MCF 10A (cell line): ENCODE measurements around the gene GALNT9. TPM values are rescaled to one million over a fixed set of nuclear protein-coding genes. Genes with fewer than 3 reads are reported as not detected.
"Not testable (repeated sequence)": the region's sequence is repeated elsewhere in the genome, so short reads cannot be mapped to it uniquely, and the experiment has no call there.

Experiments used
- BruUV-seq: library from RNA; stranded (reverse); fragments of 400-500 nt; replicated peaks from 2 replicates; lab custom pipeline; 2021; lab: Mats Ljungman, UMichigan
- CTCF ChIA-PET: fragments of 300-600 bp; sonication (Branson Sonifier 250); formaldehyde crosslinking; extraction: SDS; loops from one replicate; lab custom pipeline; 2021; ENCODE audit warnings: antibody characterized with exemption, inconsistent platforms; lab: Yijun Ruan, JAX
- POLR2A ChIA-PET: fragments of 300-600, 350-650 bp; sonication (Branson Sonifier 250); formaldehyde crosslinking; extraction: SDS; loops from one replicate; lab custom pipeline; 2020; ENCODE audit warnings: antibody characterized with exemption, inconsistent platforms; lab: Yijun Ruan, JAX
- DNase-seq: peaks from one replicate; pipeline ENCODE4 v3.0.0-alpha.2; 2018; ENCODE audit not compliant: unreplicated experiment
- H3K27ac Mint-ChIP-seq: one replicate; pipeline ENCODE4 v1.8.0; 2022; ENCODE audit warnings: mild to moderate bottlenecking, low read depth, mixed read lengths; ENCODE audit not compliant: unreplicated experiment
- H3K27me3 Mint-ChIP-seq: one replicate; pipeline ENCODE4 v1.8.0; 2022; ENCODE audit warnings: mixed read lengths; ENCODE audit not compliant: insufficient read depth, unreplicated experiment
- H3K36me3 Mint-ChIP-seq: one replicate; pipeline ENCODE4 v1.8.0; 2022; ENCODE audit warnings: mild to moderate bottlenecking, moderate library complexity, mixed read lengths; ENCODE audit not compliant: insufficient read depth, unreplicated experiment
- H3K4me1 Mint-ChIP-seq: one replicate; pipeline ENCODE4 v1.8.0; 2022; ENCODE audit warnings: mixed read lengths; ENCODE audit not compliant: insufficient read depth, unreplicated experiment
- H3K4me3 Mint-ChIP-seq: one replicate; pipeline ENCODE4 v1.8.0; 2022; ENCODE audit warnings: mild to moderate bottlenecking, moderate library complexity, mixed read lengths; ENCODE audit not compliant: unreplicated experiment
- H3K9me3 Mint-ChIP-seq: one replicate; pipeline ENCODE4 v1.8.0; 2022; ENCODE audit warnings: mixed read lengths; ENCODE audit not compliant: unreplicated experiment
- CTCF ChIP-seq: fragments of 200-600 bp; IDR thresholded peaks from one replicate; pipeline ENCODE4 v1.8.0; 2022; ENCODE audit warnings: antibody characterized with exemption, mild to moderate bottlenecking; ENCODE audit not compliant: unreplicated experiment
- intact Hi-C: fragments of 100-400 bp; cut with micrococcal nuclease; formaldehyde crosslinking; loops from 2 replicates; pipeline ENCODE4 v1.14.1; 2022
- total RNA-seq: library from RNA; stranded (reverse); gene quantifications from 2 replicates; pipeline ENCODE4 v1.2.3, GENCODE V29; 2022

GALNT9 gene
- total RNA-seq, 1 experiment from 2014 or later, result 4.4 TPM

GRCh38 chr12:132266370-132266769 is 63.0 kb downstream of the GALNT9 start:
- DNase-seq, result no peak
- no peak for TF ChIP-seq CTCF
- H3K27me3 Mint-ChIP-seq, result peaks cover 42% of the 10 kb centered on the region
- no peaks in the 10 kb centered on the region for H3K9me3 Mint-ChIP-seq
- intact Hi-C loops, result no loop called here
- no TSS peak for BruUV-seq
- H3K36me3 Mint-ChIP-seq, result no peaks in the 10 kb centered on the region
- H3K27ac Mint-ChIP-seq, result no peak overlapping the region
- CTCF ChIA-PET, result interaction anchor here (0.5 kb wide), 1 partner anchor 108 kb away, joined by 4 read pairs; no protein-coding TSS in a partner anchor
- no peaks in the 10 kb centered on the region for H3K4me1 Mint-ChIP-seq
- POLR2A ChIA-PET, result no interaction called here
- no peak overlapping the region for H3K4me3 Mint-ChIP-seq

GRCh38 chr12:132265822-132266221 is 63.6 kb downstream of the GALNT9 start:
- H3K27ac Mint-ChIP-seq, H3K4me3 Mint-ChIP-seq, H3K9me3 Mint-ChIP-seq, POLR2A ChIA-PET, BruUV-seq, H3K36me3 Mint-ChIP-seq, intact Hi-C loops, DNase-seq, H3K4me1 Mint-ChIP-seq: not testable (repeated sequence)
- peaks cover 48% of the 10 kb centered on the region for H3K27me3 Mint-ChIP-seq
- CTCF ChIA-PET, result interaction anchor here (0.5 kb wide), 1 partner anchor 109 kb away, joined by 4 read pairs; no protein-coding TSS in a partner anchor

DNA sequence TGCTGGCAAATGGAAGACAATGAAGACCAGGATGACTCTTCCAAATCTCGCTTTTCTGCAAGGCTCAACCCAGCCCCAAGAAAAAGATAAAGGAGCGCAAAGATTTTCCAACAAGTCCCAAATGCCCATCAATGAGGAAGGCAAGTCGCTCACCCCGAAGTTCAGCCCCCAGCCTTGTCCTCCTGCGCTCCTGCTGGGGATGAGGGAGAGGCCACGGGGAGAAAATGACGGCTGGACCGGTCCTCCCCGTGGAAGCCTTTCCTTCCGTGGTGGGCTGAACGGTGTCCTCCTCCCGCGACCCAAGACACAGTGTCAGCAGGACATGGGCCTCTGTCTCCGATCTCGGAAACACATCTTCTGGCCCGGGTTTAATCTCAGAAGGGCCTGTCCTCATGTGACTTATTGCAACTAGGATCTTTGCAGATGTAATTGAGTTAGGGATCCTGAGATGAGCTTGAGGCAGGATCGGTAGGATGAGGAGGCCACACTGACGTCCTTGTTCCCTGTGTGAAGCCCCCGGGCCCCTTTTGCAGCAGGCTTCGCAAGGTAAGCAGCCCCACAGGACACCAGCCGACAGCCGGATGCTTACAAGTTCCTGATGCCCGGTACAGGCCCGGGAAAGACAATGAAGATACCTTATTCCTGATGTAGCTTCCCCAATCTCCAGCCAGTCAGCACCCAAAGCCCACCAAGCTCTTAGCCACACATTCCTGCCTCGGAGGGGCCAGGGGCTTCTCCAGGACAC is 64.2 kb downstream of the GALNT9 start:
- CTCF ChIA-PET, result no interaction called here
- no peak overlapping the region for H3K27ac Mint-ChIP-seq
- TF ChIP-seq CTCF, result no peak
- intact Hi-C loops, result no loop called here
- no TSS peak for BruUV-seq
- no peaks in the 10 kb centered on the region for H3K36me3 Mint-ChIP-seq
- DNase-seq, result no peak
- POLR2A ChIA-PET, result no interaction called here
- H3K4me3 Mint-ChIP-seq, result no peak overlapping the region
- no peaks in the 10 kb centered on the region for H3K4me1 Mint-ChIP-seq
- no peaks in the 10 kb centered on the region for H3K9me3 Mint-ChIP-seq
- H3K27me3 Mint-ChIP-seq, result peaks cover 50% of the 10 kb centered on the region

- TF ChIP-seq CTCF, result no peak
- ChIA-PET POLR2A (no interaction called here), CTCF (interaction anchor here (1.1 kb wide), 1 partner anchor 27 kb away, joined by 3 read pairs; no protein-coding TSS in a partner anchor)
- intact Hi-C loops, result no loop called here
- BruUV-seq, result no TSS peak
- H3K9me3 Mint-ChIP-seq, result no peaks in the 10 kb centered on the region
- H3K36me3 Mint-ChIP-seq, result no peaks in the 10 kb centered on the region
- no peak overlapping the region for H3K27ac Mint-ChIP-seq
- no peak for DNase-seq
- no peak overlapping the region for H3K4me3 Mint-ChIP-seq
- no peaks in the 10 kb centered on the region for H3K4me1 Mint-ChIP-seq
- peaks cover 54% of the 10 kb centered on the region for H3K27me3 Mint-ChIP-seq
These were observed 65.0 kb downstream of the GALNT9 start for GRCh38 chr12:132264086-132265010.
